ENCODE results near the gene GLB1L.
"Not testable (repeated sequence)": the region's sequence is repeated elsewhere in the genome, so short reads cannot be mapped to it uniquely, and the experiment has no call there.

Gene GLB1L

GRCh38 chr2:219280651-219281050, 35.4 kb upstream of the GLB1L start:
- no peak for DNase-seq (ENCODE audit: low read depth)

- DNase-seq (ENCODE audit: low read depth), result no peak
These were observed 34.8 kb upstream of the GLB1L start for GRCh38 chr2:219279916-219280516.

- DNase-seq (ENCODE audit: low read depth), result peak; percentile 99
These were observed 34.1 kb upstream of the GLB1L start, which contains the start of gene DNAJB2 for GRCh38 chr2:219279151-219279915. DNAJB2 (plus strand) TSS chr2:219279366; CDS start chr2:219279834, 468 bp downstream.

GRCh38 chr2:219278655-219279150, 33.5 kb upstream of the GLB1L start:
- no peak for DNase-seq (ENCODE audit: low read depth)

GRCh38 chr2:219277703-219278654, 32.7 kb upstream of the GLB1L start:
- peak; percentile 51 for DNase-seq (ENCODE audit: low read depth)

- no peak for DNase-seq (ENCODE audit: low read depth)
These were observed 29.2 kb upstream of the GLB1L start for GRCh38 chr2:219274361-219274921.

- no peak for DNase-seq (ENCODE audit: low read depth)
These were observed 28.7 kb upstream of the GLB1L start for GRCh38 chr2:219273937-219274336.

DNA sequence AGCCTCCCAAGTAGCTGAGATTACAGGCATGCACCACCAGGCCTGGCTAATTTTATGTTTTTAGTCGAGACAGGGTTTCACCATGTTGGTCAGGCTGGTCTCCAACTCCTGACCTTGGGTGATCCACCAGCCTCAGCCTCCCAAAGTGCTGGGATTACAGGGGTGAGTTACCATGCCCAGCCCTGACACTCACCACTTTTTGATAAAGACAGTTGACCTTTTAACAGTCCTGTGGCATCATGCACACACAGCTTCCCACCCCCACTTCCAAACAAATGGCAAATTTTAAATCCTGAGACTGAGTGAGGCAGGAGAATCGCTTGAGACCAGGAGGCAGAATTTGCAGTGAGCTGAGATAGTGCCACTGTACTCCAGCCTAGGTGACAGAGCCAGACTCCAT, 27.8 kb upstream of the GLB1L start:
- DNase-seq (ENCODE audit: low read depth), result no peak

GRCh38 chr2:219272356-219272755, 27.1 kb upstream of the GLB1L start:
- DNase-seq (ENCODE audit: low read depth), result no peak

DNA sequence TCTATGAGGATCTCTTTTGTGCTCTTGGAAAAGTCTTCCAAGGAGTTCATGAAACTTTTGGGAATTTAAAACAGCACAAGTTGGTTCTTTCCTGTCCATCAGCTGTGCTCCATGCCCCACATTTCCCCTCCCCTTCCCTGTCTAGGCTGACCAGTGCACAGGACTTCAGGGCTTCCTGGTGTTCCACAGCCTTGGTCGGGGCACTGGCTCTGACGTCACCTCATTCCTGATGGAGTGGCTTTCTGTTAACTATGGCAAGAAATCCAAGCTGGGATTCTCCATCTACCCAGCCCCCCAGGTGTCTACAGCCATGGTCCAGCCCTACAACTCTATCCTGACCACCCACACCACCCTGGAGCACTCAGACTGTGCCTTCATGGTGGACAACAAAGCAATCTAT, 25.8 kb upstream of the GLB1L start:
- no peak for DNase-seq (ENCODE audit: low read depth)

- no peak for DNase-seq (ENCODE audit: low read depth)
These were observed 24.8 kb upstream of the GLB1L start for GRCh38 chr2:219270055-219270372.

- DNase-seq (ENCODE audit: low read depth), result no peak
These were observed 24.3 kb upstream of the GLB1L start for GRCh38 chr2:219269362-219270054.

- DNase-seq (ENCODE audit: low read depth), result no peak
These were observed 23.1 kb upstream of the GLB1L start for GRCh38 chr2:219268294-219268693.

- no peak for DNase-seq (ENCODE audit: low read depth)
These were observed 21.6 kb upstream of the GLB1L start for GRCh38 chr2:219266886-219267285.

GRCh38 chr2:219266232-219266631, 21.0 kb upstream of the GLB1L start:
- no peak for DNase-seq (ENCODE audit: low read depth)

DNA sequence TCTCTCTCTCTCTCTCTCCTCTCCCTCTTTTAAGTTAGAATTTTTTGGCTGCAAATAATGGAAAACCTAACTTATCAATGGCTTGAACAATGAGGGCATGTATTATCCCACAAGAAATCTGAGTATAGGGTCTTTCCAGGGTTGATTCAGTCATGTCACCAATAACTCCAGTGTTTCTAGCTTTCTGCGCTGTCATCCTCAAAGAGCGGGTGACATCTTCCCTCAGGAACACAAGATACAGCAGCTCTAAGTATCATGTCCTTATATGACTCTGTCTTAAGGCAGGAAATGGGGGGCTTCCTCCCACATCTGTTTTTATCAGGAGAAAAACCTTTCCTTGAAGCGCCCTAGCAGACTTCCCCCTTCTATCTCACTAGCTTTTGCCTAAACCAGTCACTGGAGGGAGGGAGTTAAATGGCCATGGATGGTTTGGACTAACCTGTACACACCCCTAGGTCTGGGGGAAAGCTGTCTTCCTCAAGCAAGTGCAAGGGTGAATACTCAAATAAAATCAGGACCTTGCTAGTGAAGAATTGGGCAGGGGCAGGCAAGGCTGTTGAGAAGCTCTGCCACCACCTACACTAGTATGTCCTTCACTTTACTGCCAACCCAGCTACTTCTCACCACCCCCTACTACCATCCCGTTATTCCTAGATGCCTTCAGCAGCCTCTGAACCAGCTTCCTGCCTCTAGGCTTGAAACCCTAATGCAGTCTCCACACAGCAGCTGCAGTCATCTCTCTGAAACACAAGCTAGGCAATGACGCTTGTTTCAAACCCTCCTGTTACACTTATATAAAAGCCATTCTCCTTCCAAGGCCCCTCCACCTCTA, 16.0 kb upstream of the GLB1L start:
- DNase-seq (ENCODE audit: low read depth), result no peak

- not testable (repeated sequence) for DNase-seq (ENCODE audit: low read depth)
These were observed 13.7 kb upstream of the GLB1L start for GRCh38 chr2:219258942-219259341.

GRCh38 chr2:219254590-219255201, 9.5 kb upstream of the GLB1L start:
- no peak for DNase-seq (ENCODE audit: low read depth)

DNA sequence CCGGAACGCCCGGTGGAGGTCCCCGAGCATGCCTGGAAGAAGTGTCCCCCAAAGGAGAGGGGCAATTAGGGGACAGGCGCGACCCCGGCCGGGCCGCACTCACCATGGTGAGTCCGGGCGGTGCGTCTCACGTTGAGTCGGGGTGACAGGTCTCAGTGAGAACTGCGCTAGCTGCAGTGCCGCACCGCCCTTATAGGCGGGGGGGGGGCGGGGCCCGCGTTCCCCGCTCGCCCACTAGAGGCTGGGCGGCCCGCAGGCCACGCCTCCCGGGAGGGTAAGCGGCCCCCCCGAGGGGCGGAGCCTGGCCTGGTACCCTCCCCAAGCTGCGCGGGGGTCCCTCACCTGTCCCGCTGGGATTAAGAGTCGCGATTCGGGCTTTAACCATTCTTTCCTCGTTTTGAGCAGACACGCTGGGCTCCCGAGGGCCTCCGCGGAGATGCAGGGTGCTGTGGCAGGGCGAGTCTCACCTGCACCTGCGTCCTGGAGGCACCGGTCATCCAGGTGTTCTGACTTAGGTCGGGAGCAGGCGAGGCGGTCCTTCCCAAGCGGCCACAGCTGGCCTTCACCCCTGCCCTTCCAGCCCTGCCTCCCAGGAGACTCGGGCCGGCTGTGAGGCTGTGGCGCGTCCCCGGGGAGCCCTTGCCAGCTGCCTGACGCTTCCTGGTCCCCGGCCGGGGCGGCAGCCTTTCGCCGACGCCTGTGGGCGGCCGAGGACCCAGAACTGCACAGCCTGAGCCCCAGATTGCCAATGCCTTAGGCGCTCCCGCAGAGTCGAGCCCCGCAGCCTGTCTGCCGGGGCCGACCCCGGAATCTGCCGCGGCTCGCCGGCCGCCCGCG, 8.7 kb upstream of the GLB1L start, which contains the start of gene TUBA4A:
TSS of gene TUBA4A (minus strand) at position 166 of the 837 bp plus-strand sequence. CDS start at position 106, 60 bp downstream.
- DNase-seq (ENCODE audit: low read depth), result peak; percentile 86

Measured in stimulated activated CD8-positive, alpha-beta memory T cell treated with anti-CD3 and anti-CD28 coated beads, Interleukin-12 subunit alpha, Interleukin-12 subunit beta, amount 100 ng/mL, for 4 hours (primary cell).